ENCODE results near the gene NEK11.

DNA sequence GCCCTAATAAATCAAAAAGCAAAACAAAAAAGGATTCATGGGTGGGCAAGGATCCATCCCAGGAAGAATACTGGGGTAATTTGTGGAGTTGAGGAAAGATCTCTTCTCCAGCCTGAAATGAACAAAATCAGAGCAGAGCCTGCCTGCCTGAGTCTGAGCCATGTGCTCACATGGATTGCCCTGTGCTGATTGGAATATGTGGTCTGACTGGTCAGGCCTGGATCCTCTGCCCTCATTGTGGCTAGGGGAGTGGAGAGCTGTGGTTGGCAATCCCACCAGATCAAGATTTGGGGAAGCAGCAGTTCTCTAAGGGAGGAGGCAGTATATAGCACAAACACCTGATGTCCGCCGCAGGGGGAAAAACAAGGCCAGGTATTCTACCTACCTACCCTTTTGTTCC lies 348.1 kb downstream of the NEK11 start:
- TF ChIP-seq, protein P1, sequence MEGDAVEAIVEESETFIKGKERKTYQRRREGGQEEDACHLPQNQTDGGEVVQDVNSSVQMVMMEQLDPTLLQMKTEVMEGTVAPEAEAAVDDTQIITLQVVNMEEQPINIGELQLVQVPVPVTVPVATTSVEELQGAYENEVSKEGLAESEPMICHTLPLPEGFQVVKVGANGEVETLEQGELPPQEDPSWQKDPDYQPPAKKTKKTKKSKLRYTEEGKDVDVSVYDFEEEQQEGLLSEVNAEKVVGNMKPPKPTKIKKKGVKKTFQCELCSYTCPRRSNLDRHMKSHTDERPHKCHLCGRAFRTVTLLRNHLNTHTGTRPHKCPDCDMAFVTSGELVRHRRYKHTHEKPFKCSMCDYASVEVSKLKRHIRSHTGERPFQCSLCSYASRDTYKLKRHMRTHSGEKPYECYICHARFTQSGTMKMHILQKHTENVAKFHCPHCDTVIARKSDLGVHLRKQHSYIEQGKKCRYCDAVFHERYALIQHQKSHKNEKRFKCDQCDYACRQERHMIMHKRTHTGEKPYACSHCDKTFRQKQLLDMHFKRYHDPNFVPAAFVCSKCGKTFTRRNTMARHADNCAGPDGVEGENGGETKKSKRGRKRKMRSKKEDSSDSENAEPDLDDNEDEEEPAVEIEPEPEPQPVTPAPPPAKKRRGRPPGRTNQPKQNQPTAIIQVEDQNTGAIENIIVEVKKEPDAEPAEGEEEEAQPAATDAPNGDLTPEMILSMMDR (IDR thresholded peaks at IDR 0.05) = no peak
- TF ChIP-seq POLR2A (IDR thresholded peaks at IDR 0.05) = no peak
